GM18508 (cell line): Measurements from ENCODE around the gene CATSPERE.
A peak's percentile ranks its signal among the peaks of the same experiment; 100 is the strongest.

ENCODE experiments used
- ATAC-seq: cut with Tn5 transposase; IDR thresholded peaks from one replicate; pipeline ENCODE4 v1.9.1; 2021; ENCODE audit warnings: moderate number of reproducible peaks; ENCODE audit not compliant: insufficient read depth, unreplicated experiment

The CATSPERE gene, protein sequence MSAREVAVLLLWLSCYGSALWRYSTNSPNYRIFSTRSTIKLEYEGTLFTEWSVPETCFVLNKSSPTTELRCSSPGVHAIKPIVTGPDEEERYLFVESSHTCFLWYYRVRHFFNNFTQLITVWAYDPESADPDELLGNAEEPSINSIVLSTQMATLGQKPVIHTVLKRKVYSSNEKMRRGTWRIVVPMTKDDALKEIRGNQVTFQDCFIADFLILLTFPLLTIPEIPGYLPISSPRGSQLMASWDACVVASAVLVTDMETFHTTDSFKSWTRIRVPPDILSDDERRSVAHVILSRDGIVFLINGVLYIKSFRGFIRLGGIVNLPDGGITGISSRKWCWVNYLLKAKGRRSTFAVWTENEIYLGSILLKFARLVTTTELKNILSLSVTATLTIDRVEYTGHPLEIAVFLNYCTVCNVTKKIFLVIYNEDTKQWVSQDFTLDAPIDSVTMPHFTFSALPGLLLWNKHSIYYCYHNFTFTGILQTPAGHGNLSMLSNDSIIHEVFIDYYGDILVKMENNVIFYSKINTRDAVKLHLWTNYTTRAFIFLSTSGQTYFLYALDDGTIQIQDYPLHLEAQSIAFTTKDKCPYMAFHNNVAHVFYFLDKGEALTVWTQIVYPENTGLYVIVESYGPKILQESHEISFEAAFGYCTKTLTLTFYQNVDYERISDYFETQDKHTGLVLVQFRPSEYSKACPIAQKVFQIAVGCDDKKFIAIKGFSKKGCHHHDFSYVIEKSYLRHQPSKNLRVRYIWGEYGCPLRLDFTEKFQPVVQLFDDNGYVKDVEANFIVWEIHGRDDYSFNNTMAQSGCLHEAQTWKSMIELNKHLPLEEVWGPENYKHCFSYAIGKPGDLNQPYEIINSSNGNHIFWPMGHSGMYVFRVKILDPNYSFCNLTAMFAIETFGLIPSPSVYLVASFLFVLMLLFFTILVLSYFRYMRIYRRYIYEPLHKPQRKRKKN

DNA sequence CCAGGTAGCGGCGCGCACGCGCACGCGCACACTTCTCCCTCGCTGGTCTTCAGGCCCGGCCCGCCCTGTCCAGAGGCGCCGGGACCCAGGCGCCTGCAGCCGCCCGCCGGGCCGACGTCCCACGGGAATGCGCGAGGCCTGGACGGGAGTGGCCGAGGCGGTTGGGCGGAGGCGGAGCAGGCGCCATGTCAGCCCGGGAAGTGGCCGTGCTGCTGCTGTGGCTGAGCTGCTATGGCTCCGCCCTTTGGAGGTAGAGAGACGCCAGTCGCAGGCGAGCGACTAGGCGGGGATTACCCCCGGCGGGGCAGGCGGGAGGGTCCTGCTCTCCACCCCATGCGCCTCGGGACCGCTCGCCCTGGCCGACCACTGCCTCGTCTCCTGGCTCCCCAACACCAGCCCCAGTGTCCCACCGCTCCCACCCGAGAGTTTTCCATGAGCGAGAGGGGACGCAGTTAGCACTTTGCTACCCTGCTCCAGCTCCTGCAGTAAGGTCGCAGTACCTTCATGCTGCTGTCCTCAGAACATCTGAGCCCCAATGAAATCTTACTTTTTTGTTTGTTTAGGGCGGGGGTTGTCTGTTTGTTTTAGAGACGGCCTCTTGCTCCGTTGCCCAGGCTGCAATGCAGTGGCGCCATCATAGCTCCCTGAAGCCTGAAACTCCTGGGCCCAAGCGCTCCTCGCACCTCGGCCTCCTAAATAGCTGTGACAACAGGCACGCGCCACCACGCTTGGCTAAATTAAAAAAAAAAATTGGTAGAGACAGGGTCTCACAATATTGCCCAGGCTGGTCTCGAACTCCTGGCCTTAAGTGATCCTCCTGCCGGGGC, at the start of gene CATSPERE:
Gene CATSPERE, plus strand, starts transcription at position 29 of the 827 bp plus-strand sequence. Its CDS starts 157 bp downstream, at position 186.
- peak; percentile 90 for ATAC-seq

DNA sequence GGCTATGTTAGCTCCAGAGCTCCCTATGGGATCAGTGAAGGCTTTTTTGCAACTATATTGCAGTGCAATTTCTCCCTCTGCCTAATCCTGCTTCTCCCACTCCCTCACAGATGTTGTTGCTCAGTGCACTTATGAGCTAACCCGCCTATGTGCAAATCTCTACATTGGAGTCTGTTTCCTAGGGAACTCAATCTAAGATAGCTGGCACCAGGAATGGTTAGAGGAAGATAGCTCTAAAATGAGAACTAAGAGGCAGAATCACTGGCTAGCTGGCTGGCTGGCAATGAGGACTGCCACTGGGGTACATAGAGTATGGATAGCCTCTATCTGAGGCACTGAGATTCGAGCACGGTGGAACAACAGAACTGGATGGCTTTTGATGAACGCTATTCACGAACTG, 48.9 kb upstream of the CATSPERE start:
- ATAC-seq: no peak

DNA sequence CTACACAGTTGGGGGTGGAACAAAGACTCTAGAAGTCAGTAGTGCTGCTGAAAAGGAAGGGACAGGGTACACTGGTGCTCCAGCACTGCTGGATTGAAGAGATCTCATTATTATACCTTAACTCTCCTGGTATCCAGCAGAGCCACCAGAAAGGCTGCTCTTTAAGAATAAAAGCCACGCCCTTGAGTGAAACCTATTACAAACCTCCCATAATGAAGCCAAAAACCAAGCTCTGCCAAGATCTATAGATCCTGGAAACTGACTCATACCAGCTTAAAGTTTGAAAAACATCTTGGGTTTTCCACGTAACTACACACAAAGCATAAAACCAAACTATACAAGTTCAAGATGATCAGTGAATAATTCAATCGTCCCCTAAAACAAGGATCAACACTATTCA, 47.3 kb upstream of the CATSPERE start:
- ATAC-seq: no peak

DNA sequence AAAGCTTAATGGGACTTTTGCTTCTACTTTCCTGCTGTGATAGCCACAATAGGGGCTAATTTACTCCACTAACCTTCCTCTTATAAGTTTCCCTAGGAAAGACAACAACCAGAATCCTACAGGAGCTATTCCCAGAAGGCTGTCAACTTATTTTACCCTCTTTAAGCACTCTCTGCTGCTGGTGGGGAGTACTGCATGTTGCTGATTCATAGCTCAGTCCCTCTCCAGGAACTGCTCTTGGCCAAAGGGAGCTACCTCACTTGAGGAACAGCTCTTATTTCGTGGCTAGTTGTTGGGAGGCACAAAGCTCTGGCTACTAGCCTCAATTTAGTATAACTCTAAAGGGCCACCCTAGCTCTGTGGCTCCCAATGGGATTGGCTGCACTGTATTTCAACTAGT, 46.5 kb upstream of the CATSPERE start:
- no peak for ATAC-seq

DNA sequence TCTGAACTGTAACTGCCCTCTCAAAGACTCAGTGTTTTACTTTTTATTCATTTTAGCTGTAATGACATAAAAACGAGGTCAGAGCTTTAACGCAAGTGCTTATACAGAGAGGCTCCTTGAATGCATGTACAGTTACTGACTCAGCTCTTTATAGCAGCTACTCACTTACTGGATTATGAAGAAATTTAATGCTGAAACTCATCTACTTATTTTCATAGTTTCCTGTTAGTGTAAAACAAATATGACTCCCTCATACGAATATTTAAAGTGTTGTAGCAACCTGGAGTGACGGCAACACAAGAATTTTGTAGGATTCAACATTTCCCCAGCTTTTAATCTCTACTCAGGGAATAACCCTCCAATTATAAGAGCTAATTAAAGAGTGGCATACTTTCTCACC, 42.0 kb upstream of the CATSPERE start:
- no peak for ATAC-seq

DNA sequence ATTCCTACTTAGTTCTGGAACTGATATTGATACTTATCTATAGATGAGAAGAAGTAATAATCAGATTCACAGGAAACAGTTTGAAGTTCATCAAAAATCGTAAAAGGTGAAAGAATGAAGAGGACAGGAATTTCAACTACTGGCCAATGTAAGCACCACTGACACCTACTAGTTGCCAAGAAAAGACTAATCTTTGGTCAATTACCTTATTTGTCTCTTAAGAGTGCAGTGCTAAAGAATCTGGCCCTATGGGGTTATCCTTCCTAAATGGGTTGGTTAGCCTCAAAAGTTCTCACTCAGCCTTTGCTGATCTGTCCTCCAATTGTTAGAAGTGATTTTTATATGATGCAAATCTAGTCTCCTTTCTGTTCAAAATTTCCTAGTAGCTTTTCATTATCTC, 38.9 kb upstream of the CATSPERE start:
- no peak for ATAC-seq

DNA sequence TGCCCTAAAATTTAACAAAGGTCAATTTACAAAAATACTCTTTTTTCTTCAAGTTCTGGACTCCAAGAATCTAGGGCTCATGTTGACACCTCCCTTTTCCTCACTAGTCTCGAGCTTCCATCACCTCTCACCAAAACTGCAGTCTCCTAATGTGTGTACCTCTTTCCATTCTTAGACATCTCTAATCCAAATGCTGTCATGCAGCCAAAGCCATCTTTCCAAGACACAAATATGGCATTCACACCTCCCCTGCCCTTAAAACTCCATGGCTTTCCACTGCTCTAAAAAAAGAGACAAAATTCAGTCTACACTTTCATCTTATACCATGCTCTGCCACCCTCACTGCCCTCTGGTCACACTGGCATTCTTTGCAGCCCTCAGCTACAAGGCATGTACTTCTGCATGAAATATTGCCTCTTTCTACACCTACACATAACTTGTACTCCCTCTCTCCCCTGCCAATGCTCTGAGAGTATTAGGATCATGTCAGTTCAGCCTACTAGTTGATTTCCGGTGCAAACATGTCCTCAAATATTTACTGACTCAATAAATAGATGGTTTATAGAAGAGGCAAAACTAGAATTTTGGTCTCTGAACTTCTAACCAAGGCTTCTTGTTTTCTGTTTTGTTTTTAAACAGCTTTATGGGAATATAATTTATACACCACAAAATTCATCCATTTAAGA, 36.3 kb upstream of the CATSPERE start:
- ATAC-seq: no peak

DNA sequence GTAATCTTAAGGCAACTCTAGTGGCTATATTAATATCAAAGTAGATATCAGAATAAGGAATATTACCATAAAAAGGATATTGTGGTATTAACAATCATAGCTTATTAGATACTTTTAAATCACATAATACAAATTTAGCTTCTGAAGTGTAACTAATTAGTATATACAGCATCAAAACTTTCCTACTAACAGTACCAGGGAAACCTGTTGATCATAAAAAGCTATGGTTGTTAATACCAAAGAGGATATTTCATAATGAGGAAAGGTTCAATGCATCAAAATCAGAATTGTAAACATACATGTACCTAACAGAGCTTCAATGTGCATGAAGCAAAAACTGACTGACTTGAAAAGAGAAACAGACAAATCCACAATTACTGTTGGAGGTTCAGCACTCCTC, 33.4 kb upstream of the CATSPERE start:
- ATAC-seq: no peak

DNA sequence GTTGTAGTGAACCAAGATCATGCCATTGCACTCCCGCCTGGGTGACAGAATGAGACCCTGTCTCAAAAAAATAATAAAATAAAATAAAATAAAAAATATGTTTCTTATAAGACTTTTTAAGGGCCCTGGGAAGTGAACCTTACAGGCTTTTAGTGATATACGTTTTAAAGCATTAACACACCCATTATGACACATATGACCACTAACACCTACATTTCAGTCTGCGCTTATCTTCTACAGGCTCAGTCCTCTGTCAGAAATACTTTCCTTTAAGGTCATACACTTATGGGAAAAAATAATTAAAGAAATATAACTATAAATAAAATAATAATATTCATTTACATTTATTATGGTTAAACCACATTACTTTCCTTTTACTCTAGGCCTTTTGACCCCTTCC, 31.3 kb upstream of the CATSPERE start:
- no peak for ATAC-seq

DNA sequence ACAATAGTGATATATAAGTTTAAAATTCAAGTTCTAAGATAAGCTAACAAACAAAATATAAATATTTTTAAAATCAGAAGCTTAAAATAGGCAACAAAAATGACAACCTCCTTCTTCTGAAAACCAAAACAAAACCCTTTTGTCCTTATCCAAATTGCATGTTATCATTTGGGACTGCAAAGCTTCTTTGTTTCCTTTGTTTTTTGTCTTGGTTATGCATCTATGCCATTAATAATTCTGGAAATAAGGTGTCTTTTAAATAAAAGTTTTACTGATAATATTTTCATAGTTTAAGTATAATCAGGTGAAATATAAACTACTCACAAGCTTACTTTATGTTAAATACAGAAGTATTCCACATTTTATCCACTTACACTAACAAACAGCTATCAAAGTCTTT, 29.9 kb upstream of the CATSPERE start:
- ATAC-seq: no peak

DNA sequence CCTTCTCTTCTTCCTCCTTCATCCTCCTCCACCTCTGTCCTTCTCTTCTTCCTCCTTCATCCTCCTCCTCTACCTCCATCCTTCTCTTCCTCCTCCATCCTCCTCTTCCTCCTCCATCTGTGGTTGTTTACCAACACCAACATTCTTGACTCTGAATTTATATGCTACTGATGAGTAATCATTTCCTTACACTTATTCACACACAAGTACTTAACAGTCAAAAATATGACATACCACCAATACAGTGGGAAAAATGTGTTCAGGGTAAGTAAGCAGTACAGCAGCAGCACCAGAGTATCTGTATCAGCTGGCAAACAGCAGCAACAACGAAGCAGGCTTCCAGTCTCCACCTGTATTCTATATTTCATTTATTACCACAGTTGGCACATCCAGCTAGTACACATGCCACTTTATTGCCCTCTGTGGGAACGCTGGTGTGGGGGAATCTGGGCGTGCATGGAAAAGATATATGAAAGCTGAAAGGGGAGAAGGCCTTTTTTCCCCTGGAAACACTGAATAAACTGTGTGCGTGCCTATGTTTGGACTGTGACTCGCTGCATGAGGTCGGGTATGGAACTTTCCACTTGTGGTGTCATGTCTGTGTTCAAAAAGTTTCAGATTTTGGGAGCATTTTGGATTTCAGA, 25.4 kb upstream of the CATSPERE start:
- ATAC-seq: no peak

DNA sequence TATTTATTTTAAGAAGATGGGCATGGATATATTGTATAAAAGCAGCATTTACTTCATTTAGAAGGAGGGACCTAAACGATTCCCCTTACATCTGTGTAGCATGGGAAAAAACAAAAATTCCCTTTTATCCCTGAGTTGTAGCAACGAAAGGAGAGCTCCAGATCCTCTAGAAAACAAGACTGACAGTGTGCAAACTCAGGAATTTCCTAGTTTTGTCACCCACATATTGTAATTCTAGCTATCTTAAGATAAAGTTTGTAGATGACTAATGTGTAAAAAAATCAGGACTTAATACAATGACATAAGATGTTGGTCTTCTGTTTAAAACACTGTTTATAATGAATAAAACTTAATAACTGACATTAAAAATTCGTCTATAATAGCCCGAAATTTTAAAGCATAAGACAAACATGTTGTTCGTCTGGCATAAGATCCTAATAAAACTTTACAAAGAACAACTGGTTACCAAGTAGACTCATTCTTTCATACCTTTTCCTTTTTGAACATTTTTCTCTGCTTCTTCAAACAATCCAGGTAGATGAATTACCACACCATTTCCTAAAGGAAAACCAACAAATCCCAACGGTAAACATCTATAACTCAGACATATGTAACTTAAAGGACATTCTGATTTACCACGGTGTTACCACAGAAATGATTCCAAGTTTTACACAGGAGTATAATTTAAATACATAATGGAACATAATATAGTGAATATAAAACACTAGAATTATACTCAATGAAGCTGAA, 24.6 kb upstream of the CATSPERE start:
- no peak for ATAC-seq

DNA sequence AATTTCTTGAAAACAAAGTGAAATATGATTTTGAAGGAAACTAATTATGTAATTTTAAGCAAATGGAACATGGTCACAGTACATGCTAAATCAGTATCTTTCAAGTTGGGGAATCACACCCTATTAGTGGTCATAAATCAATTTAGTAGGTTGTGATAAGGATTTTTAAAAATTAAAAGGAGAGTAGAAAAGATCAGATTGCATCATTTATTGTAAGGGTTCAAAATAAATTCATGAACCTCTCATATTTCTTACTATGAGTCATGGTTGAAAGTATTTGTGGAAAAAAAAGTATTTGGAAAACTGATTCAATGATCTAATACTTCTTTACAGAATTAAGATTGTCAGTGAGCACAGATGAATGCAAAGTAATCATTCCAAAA, 24.0 kb upstream of the CATSPERE start:
- ATAC-seq: no peak

DNA sequence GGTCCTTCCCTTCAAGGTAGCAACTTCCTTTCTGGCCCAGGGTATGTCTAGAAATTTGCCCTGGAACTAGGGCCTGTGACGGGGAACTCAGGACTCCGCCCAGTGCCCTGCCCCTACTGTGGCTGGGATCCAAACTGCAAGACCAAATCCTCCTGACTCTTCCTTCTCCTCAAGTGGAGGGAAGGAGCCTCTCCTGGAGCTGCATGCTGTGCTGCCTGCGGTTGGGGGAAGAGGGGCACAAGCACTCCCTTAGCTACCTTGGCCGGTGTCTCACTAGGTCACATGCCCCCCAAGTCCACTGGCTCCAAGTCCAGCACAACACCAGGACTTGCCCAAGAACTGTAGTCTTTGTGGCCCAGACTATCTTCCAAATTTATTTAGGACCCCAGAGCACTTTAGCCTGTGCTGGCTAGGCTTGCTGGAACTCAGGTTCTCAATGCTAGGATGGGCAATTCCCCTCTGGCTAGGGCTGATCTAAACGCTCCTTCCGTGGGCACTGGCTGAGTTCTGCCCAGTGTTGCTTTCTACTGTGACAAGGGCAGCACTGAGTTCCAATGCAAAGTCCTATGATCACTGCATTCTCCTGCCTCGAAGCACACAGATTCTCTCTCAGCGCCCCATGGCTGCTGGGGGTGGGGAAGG, 21.6 kb upstream of the CATSPERE start:
- ATAC-seq: no peak

DNA sequence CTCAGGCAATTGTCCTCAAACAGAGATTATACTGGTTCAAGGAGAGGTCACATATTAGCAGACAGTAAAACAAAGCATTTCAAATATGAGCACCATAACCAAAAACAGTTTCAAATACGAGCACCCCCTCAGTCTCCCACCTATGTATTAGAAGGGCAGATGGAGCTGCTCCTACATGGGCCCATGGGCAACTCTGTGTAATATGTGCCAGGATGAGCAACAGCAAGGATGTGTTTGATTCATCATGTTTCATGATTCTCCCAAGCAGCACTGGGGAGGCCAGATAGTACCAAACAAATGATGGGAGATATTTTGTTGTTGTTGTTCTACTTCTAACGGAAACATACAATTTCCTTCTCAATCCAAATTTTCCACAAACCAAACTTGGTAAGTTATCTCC, 18.2 kb upstream of the CATSPERE start:
- no peak for ATAC-seq

DNA sequence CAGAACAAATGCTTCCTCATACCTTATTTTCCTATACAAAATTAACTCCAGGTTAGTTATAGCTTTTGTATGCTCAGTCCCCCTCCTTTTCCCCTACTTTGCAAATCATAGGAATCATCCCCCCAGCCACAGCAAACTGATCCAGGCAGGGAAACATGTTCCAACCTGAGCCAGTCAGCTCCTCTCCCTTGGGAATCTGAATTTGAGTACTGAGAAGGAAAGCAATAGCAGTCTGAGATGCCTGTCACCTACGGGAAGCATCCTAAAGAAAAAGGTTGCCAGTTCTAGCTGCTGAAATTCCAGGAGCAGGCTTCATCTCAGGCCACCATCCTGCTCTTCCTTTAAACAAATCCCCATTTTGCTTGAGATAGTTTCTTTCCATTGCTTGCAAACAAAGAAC, 16.2 kb upstream of the CATSPERE start:
- no peak for ATAC-seq

DNA sequence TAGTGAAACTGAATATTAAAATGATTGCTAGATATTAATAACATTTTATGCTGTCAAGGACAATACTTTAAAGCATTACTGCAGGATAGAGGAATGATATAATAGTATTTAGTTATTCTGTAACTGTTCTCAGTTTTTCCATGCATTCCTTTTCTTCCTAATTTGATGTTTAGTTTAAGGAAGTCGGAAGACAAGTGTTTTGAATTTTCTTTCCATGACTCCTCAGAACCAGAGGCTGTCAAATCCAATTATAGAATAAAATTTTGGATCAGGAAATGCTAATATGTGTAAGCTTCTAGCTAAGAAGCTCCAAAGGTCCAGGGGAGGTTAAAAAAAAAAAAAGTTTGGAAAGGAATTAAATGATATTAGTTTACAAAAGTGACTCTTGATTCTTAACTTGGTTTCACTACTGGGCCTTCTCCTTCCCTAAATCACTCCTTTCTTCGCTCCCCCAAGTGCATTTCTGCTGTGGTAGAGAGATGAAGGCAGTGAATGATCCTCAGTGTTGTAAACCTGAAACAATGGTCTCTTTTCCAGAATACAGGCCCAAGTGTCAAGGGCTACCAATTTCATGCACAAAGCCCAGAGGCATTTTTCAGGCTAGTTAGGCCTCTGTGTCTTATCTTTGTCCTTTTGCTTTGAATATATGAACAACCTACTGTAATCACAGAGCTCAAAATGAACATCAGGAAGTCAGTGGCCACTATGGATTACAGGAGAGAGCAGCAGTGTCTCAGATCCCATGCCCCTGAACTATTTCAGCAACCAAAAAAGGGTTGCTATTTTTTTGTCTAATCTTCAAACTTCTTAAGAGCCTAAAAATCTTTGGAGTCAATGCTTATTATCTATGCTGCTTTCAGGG, 15.5 kb upstream of the CATSPERE start:
- no peak for ATAC-seq
